Colonic mucosa (tissue), 4 donors: ENCODE data around the gene HEXIM2. TPM values are rescaled to one million over a fixed set of nuclear protein-coding genes. Genes with fewer than 3 reads are reported as not detected.
A peak's percentile ranks its signal among the peaks of the same experiment; 100 is the strongest.
"Not testable (repeated sequence)": the region's sequence is repeated elsewhere in the genome, so short reads cannot be mapped to it uniquely, and the experiment has no call there.

Experiments used
- DNase-seq: peaks from one replicate; pipeline ENCODE4 v3.0.0-alpha.2; 2020
- H3K27ac ChIP-seq: fragments of 200-600 bp; one replicate; pipeline ENCODE4 v1.8.0; 2021
- H3K27me3 ChIP-seq: fragments of 200-600 bp; one replicate; pipeline ENCODE4 v1.8.0; 2021
- H3K36me3 ChIP-seq: fragments of 200-600 bp; one replicate; pipeline ENCODE4 v1.8.0; 2021
- H3K4me1 ChIP-seq: fragments of 200-600 bp; one replicate; pipeline ENCODE4 v1.8.0; 2021; ENCODE audit warnings: mild to moderate bottlenecking
- H3K4me3 ChIP-seq: fragments of 200-600 bp; one replicate; pipeline ENCODE4 v1.8.0; 2021
- H3K9ac ChIP-seq, 2 donors: one replicate each; pipeline ENCODE4 v1.7.0; 2013; ENCODE audit warnings: control low read depth in 2 of 2, low read depth in 2 of 2, low read length in 2 of 2
- H3K9me3 ChIP-seq: fragments of 200-600 bp; one replicate; pipeline ENCODE4 v1.8.0; 2021
- intact Hi-C: fragments of 100-400 bp; cut with DNase I; formaldehyde crosslinking; loops from one replicate; pipeline ENCODE4 v1.14.1; 2022
- total RNA-seq, 2 donors: library from RNA; stranded (reverse); fragmentation: NEBNext Ultra II Directional in 1 of 2; extraction: Animal tissue kit (Norgen Biotek cat#: 25700) in 1 of 2; gene quantifications; one replicate each; pipeline ENCODE4 v1.2.1, GENCODE V29; 2021
- TF ChIP-seq, protein P1 (sequence below): fragments of 200-600 bp; IDR thresholded peaks from one replicate; pipeline ENCODE4 v1.8.0; 2022; ENCODE audit warnings: antibody characterized with exemption, mild to moderate bottlenecking
- donor health status: healthy.
- donor health status: DM: no; HTN: no; CAD: no.
- donor health status: DM: no; HTN: no; CAD: no.

HEXIM2 gene
- total RNA-seq, 2 donors from 2014 or later = 7.2 to 8.1 TPM

DNA sequence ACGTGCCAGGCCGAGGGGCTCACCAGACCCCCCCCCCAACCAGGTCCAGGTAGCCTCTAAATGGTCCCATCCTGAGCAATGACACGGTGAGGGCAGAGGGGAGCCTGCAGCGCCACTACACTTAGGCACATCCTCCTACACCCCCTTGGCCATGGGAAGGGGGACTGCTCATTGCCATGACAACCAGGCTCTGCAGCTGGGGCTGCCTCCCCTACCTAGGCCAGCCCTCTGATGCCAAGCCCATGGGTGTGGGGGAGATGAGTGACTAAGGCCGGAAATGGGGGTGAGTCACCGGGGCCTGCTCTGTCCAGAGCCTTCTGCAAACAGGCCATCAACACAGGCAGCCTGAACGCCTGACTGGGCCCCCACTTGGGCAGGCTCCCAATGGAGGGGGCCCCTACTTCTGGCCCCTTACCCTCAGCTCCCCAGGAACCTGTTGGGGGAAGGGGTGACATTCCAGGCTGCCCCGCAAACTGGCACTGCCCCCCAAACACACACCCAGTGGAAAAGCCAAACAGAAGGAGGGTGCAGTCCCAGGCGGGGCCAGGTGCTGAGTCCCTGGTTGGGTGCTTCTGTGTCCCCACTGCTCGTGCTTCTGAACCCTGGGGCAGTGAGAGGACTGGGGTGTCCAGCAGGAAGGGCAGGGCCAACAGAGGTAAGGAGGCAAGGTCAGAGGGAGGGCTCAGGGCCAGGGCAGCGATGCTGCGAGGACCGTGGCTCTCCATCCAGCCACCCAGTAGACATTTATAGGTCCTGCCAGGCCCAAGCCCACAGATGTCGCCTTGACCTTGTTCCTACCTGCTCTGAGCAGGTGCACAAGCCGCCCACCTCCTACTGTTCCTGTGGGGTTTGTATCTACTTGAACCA is 37.5 kb upstream of the HEXIM2 start:
- Histone ChIP-seq H3K9me3 (no peaks in the 10 kb centered on the region), H3K27me3 (no peaks in the 10 kb centered on the region), H3K4me3 (peak overlapping the region; percentile 2), H3K9ac (peak overlapping the region; percentile 40 to 70), H3K27ac (peak overlapping the region; percentile 85), H3K4me1 (peaks cover 30% of the 10 kb centered on the region), H3K36me3 (no peaks in the 10 kb centered on the region)
- intact Hi-C loops = no loop called here
- DNase-seq = peak; percentile 84
- TF ChIP-seq, protein P1, sequence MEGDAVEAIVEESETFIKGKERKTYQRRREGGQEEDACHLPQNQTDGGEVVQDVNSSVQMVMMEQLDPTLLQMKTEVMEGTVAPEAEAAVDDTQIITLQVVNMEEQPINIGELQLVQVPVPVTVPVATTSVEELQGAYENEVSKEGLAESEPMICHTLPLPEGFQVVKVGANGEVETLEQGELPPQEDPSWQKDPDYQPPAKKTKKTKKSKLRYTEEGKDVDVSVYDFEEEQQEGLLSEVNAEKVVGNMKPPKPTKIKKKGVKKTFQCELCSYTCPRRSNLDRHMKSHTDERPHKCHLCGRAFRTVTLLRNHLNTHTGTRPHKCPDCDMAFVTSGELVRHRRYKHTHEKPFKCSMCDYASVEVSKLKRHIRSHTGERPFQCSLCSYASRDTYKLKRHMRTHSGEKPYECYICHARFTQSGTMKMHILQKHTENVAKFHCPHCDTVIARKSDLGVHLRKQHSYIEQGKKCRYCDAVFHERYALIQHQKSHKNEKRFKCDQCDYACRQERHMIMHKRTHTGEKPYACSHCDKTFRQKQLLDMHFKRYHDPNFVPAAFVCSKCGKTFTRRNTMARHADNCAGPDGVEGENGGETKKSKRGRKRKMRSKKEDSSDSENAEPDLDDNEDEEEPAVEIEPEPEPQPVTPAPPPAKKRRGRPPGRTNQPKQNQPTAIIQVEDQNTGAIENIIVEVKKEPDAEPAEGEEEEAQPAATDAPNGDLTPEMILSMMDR = no peak

DNA sequence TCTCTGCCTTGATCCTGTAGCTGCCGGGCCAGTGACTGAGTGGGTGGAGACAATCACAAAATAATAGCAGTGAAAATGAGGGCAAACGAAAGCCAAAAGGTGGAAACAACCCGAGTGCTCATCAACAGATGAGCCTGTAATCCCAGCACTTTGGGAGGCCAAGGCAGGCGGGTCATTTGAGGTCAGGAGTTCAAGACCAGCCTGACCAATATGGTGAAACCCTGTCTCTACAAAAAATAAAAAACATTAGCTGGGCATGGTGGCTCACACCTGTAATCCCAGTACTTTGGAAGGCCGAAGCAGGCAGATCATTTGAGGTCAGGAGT is 36.9 kb upstream of the HEXIM2 start:
- H3K27ac ChIP-seq = peak overlapping the region; percentile 85
- peaks cover 30% of the 10 kb centered on the region for H3K4me1 ChIP-seq
- intact Hi-C loops = not testable (repeated sequence)

GRCh38 chr17:45125509-45125908 is 36.2 kb upstream of the HEXIM2 start:
- Histone ChIP-seq H3K27ac (no peak overlapping the region), H3K4me1 (peaks cover 30% of the 10 kb centered on the region), H3K9ac (no peak overlapping the region)

More for the DNA sequence above, 36.9 kb upstream of the HEXIM2 start:
- not testable (repeated sequence) for H3K9me3 ChIP-seq, DNase-seq, H3K27me3 ChIP-seq, H3K4me3 ChIP-seq, H3K36me3 ChIP-seq
- H3K9ac ChIP-seq = peak overlapping the region; percentile 40 to 70

DNA sequence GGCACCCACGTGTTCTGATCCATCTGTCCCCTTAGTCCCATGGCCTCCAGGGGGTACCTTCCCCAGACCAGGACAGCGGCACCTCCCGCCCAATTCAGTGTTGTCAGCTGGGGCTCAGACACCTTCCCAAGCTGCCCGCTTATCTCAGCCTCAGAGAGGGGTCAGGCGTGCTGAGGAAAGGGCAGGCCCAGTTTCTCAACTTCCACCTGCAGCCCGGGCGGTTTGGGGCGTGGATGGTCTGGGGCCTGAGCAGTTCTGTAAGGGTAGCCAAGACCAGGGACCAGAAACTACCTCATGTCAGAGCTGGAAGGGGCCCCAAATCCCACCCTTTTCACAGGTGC is 34.5 kb upstream of the HEXIM2 start:
- Histone ChIP-seq H3K9me3 (no peaks in the 10 kb centered on the region), H3K27me3 (no peaks in the 10 kb centered on the region), H3K4me3 (no peak overlapping the region), H3K9ac (peak overlapping the region; percentile 60 to 77), H3K36me3 (no peaks in the 10 kb centered on the region), H3K27ac (peak overlapping the region; percentile 89), H3K4me1 (peaks cover 30% of the 10 kb centered on the region)
- peak; percentile 72 for DNase-seq
- intact Hi-C loops = no loop called here
- TF ChIP-seq, protein P1 = no peak

More at GRCh38 chr17:45125509-45125908, 36.2 kb upstream of the HEXIM2 start:
- Histone ChIP-seq H3K27me3 (no peaks in the 10 kb centered on the region), H3K36me3 (no peaks in the 10 kb centered on the region), H3K4me3 (no peak overlapping the region), H3K9me3 (no peaks in the 10 kb centered on the region)
- DNase-seq = no peak
- intact Hi-C loops = no loop called here
- TF ChIP-seq, protein P1 = no peak

GRCh38 chr17:45127548-45128300 is 34.0 kb upstream of the HEXIM2 start:
- H3K4me1 ChIP-seq = peaks cover 26% of the 10 kb centered on the region
- no peak overlapping the region for H3K4me3 ChIP-seq
- intact Hi-C loops = no loop called here

More at GRCh38 chr17:45127548-45128300, 34.0 kb upstream of the HEXIM2 start:
- Histone ChIP-seq H3K9me3 (no peaks in the 10 kb centered on the region), H3K27ac (peak overlapping the region; percentile 89), H3K36me3 (no peaks in the 10 kb centered on the region), H3K27me3 (no peaks in the 10 kb centered on the region), H3K9ac (peak overlapping the region; percentile 68 to 77)
- DNase-seq = peak; percentile 93
- TF ChIP-seq, protein P1 = no peak
